ENCODE results near the gene RELL2. TPM values are rescaled to one million over a fixed set of nuclear protein-coding genes. Genes with fewer than 3 reads are reported as not detected.

RELL2 gene
- total RNA-seq, 2 donors from 2014 or later: 2.5 to 3.0 TPM

Other genes with a start within 250 kb of the RELL2 start
- 1 to 10 TPM; 4.8 to 5.7 TPM for gene PCDHGB4, start 249.3 kb upstream of the RELL2 start, total RNA-seq
- 1 to 10 TPM; 2.0 to 2.4 TPM for gene PCDHGA8, start 244.4 kb upstream of the RELL2 start, total RNA-seq
- gene PCDHGB5, start 239.1 kb upstream of the RELL2 start, total RNA-seq: 1 to 10 TPM; 8.1 to 9.5 TPM
- 1 to 10 TPM; 5.6 to 7.2 TPM for gene PCDHGA9, start 234.2 kb upstream of the RELL2 start, total RNA-seq
- gene PCDHGB6, start 229.0 kb upstream of the RELL2 start, total RNA-seq: 1 to 10 TPM; 6.7 to 8.5 TPM
- gene PCDHGA10, start 224.0 kb upstream of the RELL2 start, total RNA-seq: 1 to 10 TPM; 5.7 to 6.6 TPM
- gene PCDHGB7, start 219.3 kb upstream of the RELL2 start, total RNA-seq: 10 to 100 TPM; 12.2 to 17.1 TPM
- gene PCDHGA11, start 215.9 kb upstream of the RELL2 start, total RNA-seq: 1 to 10 TPM; 4.6 to 4.8 TPM
- 10 to 100 TPM in 1 of 2 donors, 1 to 10 TPM in 1; 5.2 to 11.6 TPM for gene PCDHGA12, start 206.5 kb upstream of the RELL2 start, total RNA-seq
- 10 to 100 TPM; 71.1 to 90.6 TPM for gene PCDHGC3, start 161.0 kb upstream of the RELL2 start, total RNA-seq
- 1 to 10 TPM; 2.0 to 2.9 TPM for gene PCDHGC4, start 152.0 kb upstream of the RELL2 start, total RNA-seq
- gene PCDHGC5, start 147.9 kb upstream of the RELL2 start, total RNA-seq: 1 to 10 TPM; 2.3 to 2.6 TPM
- 10 to 100 TPM; 52.3 to 83.8 TPM for gene DIAPH1, start 18.0 kb upstream of the RELL2 start, total RNA-seq
- gene HDAC3, start 148 bp upstream of the RELL2 start, total RNA-seq: 10 to 100 TPM; 30.3 to 34.7 TPM
- 10 to 100 TPM; 11.6 to 13.6 TPM for gene FCHSD1, start 14.4 kb downstream of the RELL2 start, total RNA-seq
- 10 to 100 TPM; 14.7 to 18.8 TPM for gene ARAP3, start 45.2 kb downstream of the RELL2 start, total RNA-seq
- gene PCDH1, start 241.4 kb downstream of the RELL2 start, total RNA-seq: 10 to 100 TPM; 30.2 to 36.7 TPM